Measurements from ENCODE around the gene PRKAR1B.

GRCh38 chr7:555551-556160, 171.4 kb downstream of the PRKAR1B start:
- TF ChIP-seq CTCF (IDR thresholded peaks at IDR 0.05) = no peak
- no peak for TF ChIP-seq EP300 (IDR thresholded peaks at IDR 0.05)
- TF ChIP-seq POLR2A (IDR thresholded peaks at IDR 0.05) = no peak
